Tibial artery (tissue), 4 donors: ENCODE measurements around the gene MRPL32.

ENCODE experiments used
- DNase-seq, 2 donors: peaks; one replicate each; pipeline ENCODE4 v3.0.0-alpha.2; 2019
- H3K27ac ChIP-seq, 2 donors: fragments of 200-600 bp; sonication (generic) in 1 of 2; 1 replicate in 1 of 2; 2 replicates in 1 of 2; pipeline ENCODE4 v1.5.1; 2018 to 2019; ENCODE audit warnings: mild to moderate bottlenecking in 1 of 2
- H3K27me3 ChIP-seq, 2 donors: fragments of 200-600 bp; sonication (generic) in 1 of 2; one replicate each; pipeline versions ENCODE4 v1.5.1 to v1.6.0; 2016 to 2019
- H3K36me3 ChIP-seq, 3 donors: fragments of 200-600 bp; sonication (generic) in 2 of 3; one replicate each; pipeline ENCODE4 v1.5.1; 2016 to 2019; ENCODE audit warnings: mild to moderate bottlenecking in 2 of 3
- H3K4me1 ChIP-seq, 4 donors: fragments of 200-600 bp; sonication (generic) in 2 of 4; 1 replicate in 3 of 4; 2 replicates in 1 of 4; pipeline ENCODE4 v1.5.1; 2016 to 2019
- H3K4me3 ChIP-seq, 2 donors: fragments of 200-600 bp; sonication (generic) in 1 of 2; 1 replicate in 1 of 2; 2 replicates in 1 of 2; pipeline ENCODE4 v1.5.1; 2018 to 2019; ENCODE audit warnings: mild to moderate bottlenecking in 2 of 2
- H3K9me3 ChIP-seq, 3 donors: fragments of 200-600 bp; sonication (generic) in 1 of 3; one replicate each; pipeline ENCODE4 v1.5.1; 2016 to 2019
- intact Hi-C: fragments of 100-400 bp; cut with DNase I; formaldehyde crosslinking; loops from one replicate; pipeline ENCODE4 v1.15.0; 2023; ENCODE audit warnings: low total_unique reads
- TF ChIP-seq, protein P1 (sequence below), 2 experiments: fragments of 200-600 bp in 1 of 2; fragments of 450-650 bp in 1 of 2; IDR thresholded peaks; one replicate each; pipeline ENCODE4 v1.5.1; 2017 to 2019; ENCODE audit warnings: antibody characterized with exemption in 2 of 2, mild to moderate bottlenecking in 1 of 2, moderate library complexity in 1 of 2

Gene MRPL32

DNA sequence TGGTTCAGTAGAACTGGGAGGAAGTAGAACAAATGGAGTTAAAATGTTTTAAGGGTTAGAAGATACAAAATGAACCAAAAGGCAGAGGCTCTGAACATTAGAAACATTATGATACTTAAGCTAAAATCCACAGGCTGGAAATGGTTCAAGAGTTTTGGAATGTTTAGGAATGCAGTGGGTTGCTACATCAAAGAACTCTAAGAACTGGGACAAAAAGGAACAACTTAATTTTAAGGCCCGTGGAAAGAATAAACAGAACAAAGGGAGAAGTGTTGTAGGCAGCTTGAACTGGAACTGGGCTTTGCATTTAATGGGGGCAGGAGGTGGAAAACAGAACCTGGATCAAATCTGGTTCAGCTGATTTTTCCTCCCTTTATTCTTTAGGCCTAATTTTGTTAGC, 16.8 kb upstream of the MRPL32 start:
- TF ChIP-seq, protein P1, sequence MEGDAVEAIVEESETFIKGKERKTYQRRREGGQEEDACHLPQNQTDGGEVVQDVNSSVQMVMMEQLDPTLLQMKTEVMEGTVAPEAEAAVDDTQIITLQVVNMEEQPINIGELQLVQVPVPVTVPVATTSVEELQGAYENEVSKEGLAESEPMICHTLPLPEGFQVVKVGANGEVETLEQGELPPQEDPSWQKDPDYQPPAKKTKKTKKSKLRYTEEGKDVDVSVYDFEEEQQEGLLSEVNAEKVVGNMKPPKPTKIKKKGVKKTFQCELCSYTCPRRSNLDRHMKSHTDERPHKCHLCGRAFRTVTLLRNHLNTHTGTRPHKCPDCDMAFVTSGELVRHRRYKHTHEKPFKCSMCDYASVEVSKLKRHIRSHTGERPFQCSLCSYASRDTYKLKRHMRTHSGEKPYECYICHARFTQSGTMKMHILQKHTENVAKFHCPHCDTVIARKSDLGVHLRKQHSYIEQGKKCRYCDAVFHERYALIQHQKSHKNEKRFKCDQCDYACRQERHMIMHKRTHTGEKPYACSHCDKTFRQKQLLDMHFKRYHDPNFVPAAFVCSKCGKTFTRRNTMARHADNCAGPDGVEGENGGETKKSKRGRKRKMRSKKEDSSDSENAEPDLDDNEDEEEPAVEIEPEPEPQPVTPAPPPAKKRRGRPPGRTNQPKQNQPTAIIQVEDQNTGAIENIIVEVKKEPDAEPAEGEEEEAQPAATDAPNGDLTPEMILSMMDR (IDR thresholded peaks at IDR 0.05), result no peak
- Histone ChIP-seq H3K27me3 (no peaks in the 10 kb centered on the region), H3K4me1 (peaks cover 0 to 16% (median 10%) of the 10 kb centered on the region in 4 donors), H3K36me3 (peaks cover 27 to 48% (median 42%) of the 10 kb centered on the region in 3 donors), H3K27ac (no peak overlapping the region), H3K4me3 (no peak overlapping the region), H3K9me3 (no peaks in the 10 kb centered on the region)
- no peak for DNase-seq
- intact Hi-C loops, result no loop called here

DNA sequence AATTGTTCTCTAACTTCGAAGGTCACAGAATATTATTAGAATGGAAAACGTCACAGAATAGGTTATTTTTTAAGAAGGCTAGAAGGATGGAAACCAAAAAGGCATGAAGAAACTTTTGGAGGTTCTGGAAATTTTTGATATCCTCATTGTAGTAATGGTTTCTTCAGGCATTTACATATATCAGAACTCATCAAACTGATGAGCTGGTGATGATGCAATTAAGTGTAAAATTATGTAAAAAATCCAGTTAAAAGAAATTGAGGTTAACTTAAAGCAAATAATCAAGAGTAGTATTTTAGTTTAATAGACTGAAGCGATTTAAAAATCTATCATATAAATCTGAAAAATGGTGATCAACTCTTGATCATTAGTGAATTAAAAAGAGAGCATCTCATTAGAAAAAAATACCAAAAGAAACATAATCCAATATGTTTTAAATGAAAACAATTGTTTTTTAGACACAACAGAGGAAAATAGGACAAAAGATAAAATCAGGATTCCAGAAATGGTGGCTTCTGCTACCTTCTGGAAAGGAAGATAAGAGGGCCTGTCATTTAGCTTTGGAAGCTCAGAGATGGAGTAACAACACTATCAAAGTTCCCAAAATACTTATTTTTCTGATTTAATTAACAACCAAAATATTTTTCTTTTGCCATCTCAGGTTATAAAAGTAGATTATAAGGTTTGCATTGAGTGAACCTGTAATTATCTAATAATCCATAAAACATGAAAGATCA, 10.0 kb upstream of the MRPL32 start:
- H3K27me3 ChIP-seq, result no peaks in the 10 kb centered on the region
- peaks cover 79 to 90% (median 79%) of the 10 kb centered on the region in 3 donors for H3K36me3 ChIP-seq
- intact Hi-C loops, result no loop called here
- DNase-seq, result no peak
- H3K27ac ChIP-seq, result no peak overlapping the region
- H3K4me1 ChIP-seq, result peaks cover 0 to 3% (median 0%) of the 10 kb centered on the region in 4 donors
- H3K4me3 ChIP-seq, result no peak overlapping the region
- TF ChIP-seq, protein P1 (IDR thresholded peaks at IDR 0.05), result no peak
- H3K9me3 ChIP-seq, result no peaks in the 10 kb centered on the region

DNA sequence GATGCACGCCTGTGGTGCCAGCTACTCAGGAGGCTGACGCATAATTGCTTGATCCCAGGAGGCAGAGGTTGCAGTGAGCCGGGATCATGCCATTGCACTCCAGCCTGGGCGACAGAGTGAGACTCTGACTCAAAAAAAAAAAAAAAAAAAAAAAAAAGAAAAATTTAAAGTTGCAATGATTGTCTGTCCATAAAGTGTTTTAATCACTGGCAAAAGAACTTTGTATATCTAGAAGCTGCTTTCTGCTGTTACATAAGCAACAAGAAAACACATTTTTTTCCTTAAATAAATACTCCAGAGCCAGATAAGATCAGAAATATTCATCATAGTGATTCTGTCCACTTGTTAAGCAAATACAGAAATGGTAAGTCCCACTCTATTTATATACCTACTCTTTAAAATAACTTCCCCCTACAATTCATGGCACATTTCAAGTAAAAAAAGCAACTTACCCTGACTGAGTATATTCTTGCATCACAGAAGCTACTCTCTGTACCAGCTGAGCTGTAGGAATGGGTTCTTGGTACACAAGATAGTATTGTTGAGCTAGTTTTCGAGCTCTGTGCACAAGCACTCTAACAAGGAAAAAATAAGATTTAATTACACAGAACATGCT, 7.8 kb upstream of the MRPL32 start:
- H3K4me1 ChIP-seq, result peaks cover 0 to 18% (median 1%) of the 10 kb centered on the region in 4 donors
- no peak overlapping the region for H3K4me3 ChIP-seq
- H3K9me3 ChIP-seq, result no peaks in the 10 kb centered on the region
- peaks cover 61 to 70% (median 69%) of the 10 kb centered on the region in 3 donors for H3K36me3 ChIP-seq
- intact Hi-C loops, result no loop called here
- no peak overlapping the region for H3K27ac ChIP-seq
- H3K27me3 ChIP-seq, result no peaks in the 10 kb centered on the region
- TF ChIP-seq, protein P1 (IDR thresholded peaks at IDR 0.05), result no peak
- DNase-seq, result no peak

DNA sequence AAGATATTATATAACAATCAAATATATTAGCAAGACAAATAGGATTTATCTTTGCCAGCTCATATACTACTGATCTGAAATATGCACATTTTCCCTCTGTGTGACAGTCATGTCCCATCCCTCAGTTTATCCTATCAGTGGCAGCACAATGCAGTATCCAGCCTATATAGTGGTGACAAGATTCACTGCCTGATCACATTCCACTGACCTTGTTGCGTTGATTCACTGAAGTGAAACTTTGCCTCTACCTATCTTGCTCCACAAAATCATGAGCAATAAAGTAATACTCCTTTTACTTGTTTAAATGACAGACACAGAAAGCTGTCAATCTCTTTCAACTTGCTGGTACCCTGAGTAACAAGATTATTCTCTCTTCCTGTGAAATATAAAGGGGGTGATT, 6.5 kb upstream of the MRPL32 start:
- Histone ChIP-seq H3K4me1 (peaks cover 1 to 31% (median 10%) of the 10 kb centered on the region in 4 donors), H3K4me3 (no peak overlapping the region), H3K27me3 (no peaks in the 10 kb centered on the region), H3K9me3 (no peaks in the 10 kb centered on the region), H3K36me3 (peaks cover 48 to 59% (median 58%) of the 10 kb centered on the region in 3 donors), H3K27ac (no peak overlapping the region)
- TF ChIP-seq, protein P1 (IDR thresholded peaks at IDR 0.05), result no peak
- DNase-seq, result no peak
- intact Hi-C loops, result no loop called here

DNA sequence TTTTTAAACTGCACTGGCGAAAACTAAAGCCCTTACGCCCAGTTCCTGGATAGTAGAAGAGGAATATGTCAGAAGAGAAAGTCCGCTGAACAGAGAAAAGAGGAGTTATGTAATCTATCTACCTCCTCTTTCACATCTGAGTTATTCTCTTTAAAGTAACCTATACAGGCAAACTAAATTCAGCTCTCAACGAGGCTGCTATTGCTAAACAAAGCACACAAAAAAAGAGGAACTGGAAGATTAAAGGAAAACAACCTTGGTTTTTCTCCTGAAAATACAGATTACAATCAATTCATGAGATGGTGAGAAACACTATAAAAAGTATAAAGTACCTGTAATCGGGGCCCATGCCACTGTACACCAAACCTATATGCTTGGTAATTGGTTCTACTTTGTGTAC, 6.0 kb upstream of the MRPL32 start:
- H3K4me1 ChIP-seq, result peaks cover 5 to 37% (median 15%) of the 10 kb centered on the region in 4 donors
- intact Hi-C loops, result no loop called here
- no peaks in the 10 kb centered on the region for H3K27me3 ChIP-seq
- H3K27ac ChIP-seq, result no peak overlapping the region
- H3K4me3 ChIP-seq, result no peak overlapping the region
- H3K36me3 ChIP-seq, result peaks cover 46 to 53% (median 53%) of the 10 kb centered on the region in 3 donors
- H3K9me3 ChIP-seq, result no peaks in the 10 kb centered on the region
- TF ChIP-seq, protein P1 (IDR thresholded peaks at IDR 0.05), result no peak
- DNase-seq, result no peak
